ENCODE data around the gene MDM1.
A peak's percentile ranks its signal among the peaks of the same experiment; 100 is the strongest.

The MDM1 gene

GRCh38 chr12:68319988-68320623, 12.1 kb downstream of the MDM1 start:
- peak; percentile 67 for DNase-seq (ENCODE audit: low spot score)

DNA sequence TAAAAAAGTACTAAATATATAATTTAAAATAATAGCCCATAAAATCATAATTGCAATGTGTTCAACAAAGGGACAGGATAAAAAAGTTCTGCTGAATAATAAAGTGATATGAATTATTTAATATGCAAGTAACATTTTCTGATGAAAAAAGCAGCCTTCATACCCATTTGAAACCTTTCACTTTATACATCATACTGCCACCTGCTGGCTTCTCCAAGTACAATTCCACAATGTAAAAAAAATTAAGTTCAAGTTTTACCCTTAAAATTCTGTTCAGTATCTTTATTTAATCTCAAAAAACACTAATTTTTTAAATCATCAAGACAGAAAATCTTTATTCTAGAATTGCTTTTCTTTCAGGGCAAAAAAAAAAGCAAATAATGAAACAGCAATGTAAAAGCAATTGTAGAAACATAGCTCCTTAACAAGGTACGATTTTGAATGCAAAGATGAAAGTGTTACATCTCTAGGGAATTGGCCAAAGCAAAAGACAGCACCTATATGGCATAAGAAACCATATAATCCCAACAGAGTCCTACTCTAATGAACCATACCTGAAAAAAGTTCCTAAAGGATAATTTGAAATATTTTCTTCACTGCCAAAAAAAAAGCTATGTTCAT, 15.0 kb downstream of the MDM1 start:
- peak; percentile 47 for DNase-seq (ENCODE audit: low spot score)

DNA sequence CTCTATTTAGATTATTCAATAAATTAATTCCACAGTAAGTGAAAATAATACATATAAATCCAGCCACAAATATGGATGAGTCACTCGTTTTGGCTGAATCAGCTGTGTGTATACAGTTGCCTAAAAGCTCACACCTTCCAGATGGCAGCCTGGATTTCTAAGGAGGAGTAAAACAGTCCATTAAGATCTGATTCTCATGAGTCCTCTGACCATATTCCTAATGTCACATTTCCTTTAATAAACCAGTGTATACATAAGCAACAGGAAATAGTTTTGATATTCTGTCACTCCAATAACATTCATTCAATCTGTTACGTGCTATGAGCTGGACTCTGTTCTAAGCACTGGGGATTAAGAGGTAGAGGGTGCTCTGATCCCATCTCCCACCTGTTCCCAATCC, 21.8 kb downstream of the MDM1 start:
- peak; percentile 62 for DNase-seq (ENCODE audit: low spot score)

DNA sequence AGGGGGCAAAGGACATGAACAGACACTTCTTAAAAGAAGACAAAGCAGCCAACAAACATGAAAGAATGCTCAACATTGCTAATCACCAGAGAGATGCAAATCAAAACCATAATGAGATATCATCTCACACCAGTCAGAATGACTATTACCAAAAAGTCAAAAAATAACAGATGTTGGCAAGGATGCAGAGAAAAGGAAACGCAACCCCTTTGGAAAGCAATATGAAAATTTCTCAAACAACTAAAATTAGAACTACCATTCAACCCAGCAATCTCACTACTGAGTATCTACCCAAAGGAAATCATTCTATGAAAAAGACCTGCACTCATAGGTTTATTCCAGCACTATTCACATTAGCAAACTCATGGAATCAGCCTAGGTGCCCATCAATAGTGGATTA, 25.6 kb downstream of the MDM1 start:
- no peak for DNase-seq (ENCODE audit: low spot score)

GRCh38 chr12:68305278-68305677, 26.9 kb downstream of the MDM1 start:
- DNase-seq (ENCODE audit: low spot score), result no peak

DNA sequence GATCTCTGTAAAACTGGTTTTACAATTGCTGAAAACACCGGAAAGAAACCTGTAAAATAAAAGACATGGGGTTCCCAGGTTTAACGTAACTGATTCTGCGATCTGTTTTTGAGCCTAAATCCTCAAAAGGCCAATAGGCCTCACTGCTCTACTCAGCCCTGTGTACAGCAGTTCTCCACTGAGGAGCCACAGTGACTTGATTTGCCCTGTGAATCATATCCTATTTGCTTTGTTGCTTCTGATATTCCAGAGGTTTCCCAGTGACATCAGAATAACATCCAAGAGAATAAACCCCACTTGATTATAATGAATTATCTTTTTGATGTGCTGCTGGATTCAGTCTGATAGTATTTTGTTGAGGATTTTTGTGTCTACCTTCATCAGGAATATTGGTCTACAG, 27.5 kb downstream of the MDM1 start:
- DNase-seq (ENCODE audit: low spot score), result no peak

GRCh38 chr12:68303850-68304249, 28.3 kb downstream of the MDM1 start:
- no peak for DNase-seq (ENCODE audit: low spot score)

GRCh38 chr12:68297929-68298328, 34.2 kb downstream of the MDM1 start:
- DNase-seq (ENCODE audit: low spot score), result no peak

- no peak for DNase-seq (ENCODE audit: low spot score)
These were observed 37.9 kb downstream of the MDM1 start for GRCh38 chr12:68294251-68294650.

GRCh38 chr12:68293347-68293746, 38.8 kb downstream of the MDM1 start:
- no peak for DNase-seq (ENCODE audit: low spot score)

DNA sequence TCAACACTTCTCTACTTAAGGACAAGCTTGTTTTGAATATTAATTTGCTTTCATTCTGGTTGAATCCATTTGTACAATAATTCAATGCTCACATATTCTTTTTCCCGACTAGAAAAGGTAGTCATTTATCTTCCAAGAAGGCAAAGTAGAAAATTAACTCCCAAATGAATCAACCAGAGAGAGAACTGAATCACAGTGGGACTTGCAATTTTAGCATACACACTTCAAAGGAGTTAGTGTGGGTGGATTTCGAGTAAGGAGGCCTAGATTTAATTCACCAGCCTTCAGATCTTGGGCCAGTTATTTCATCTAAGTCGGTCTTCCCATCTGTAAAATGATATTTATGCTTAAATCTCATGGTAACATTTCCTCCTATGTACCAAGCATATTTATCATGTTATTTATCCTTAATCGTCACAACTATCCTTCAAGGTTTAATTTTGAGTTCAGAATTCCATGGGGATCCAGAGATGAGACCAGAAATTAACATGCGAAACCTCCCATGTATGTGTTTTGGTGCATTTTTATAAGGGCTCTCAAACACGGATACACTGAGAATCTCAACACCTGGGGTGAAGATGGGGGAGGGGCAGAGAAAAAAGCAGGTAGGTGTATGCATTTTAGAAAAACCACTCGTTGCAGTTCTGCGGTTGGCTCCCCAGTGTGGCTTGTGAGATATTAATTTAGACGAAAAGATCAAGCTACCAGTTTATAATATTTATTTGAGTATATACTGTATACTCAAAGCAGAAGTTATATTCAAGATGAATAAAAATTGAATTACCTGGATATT, 39.8 kb downstream of the MDM1 start:
- no peak for DNase-seq (ENCODE audit: low spot score)

- DNase-seq (ENCODE audit: low spot score), result no peak
These were observed 40.6 kb downstream of the MDM1 start for GRCh38 chr12:68291396-68292036.

DNA sequence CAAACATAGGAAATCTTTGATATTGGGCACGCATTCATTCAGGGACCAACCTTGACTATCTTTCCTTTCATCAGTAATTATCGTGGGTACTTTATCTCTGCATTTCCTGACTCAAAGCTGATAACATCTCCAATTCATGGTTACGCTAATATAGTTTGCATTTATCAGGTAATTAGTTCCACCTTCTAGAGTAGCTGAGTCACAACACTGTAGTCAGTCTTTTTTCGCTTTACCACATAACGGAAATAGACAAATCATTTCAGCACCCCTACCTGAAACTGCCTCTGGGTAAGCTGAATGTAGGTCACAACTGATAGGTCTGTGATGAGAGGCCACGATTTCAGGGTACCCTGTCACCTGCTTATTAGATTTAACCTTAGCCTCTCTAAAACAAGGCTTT, 42.0 kb downstream of the MDM1 start:
- DNase-seq (ENCODE audit: low spot score), result no peak

- DNase-seq (ENCODE audit: low spot score), result no peak
These were observed 45.1 kb downstream of the MDM1 start for GRCh38 chr12:68287106-68287505.

- no peak for DNase-seq (ENCODE audit: low spot score)
These were observed 45.8 kb downstream of the MDM1 start for GRCh38 chr12:68286396-68286795.

- DNase-seq (ENCODE audit: low spot score), result no peak
These were observed 46.6 kb downstream of the MDM1 start for GRCh38 chr12:68285541-68285940.

GRCh38 chr12:68281322-68282077, 50.7 kb downstream of the MDM1 start:
- no peak for DNase-seq (ENCODE audit: low spot score)

DNA sequence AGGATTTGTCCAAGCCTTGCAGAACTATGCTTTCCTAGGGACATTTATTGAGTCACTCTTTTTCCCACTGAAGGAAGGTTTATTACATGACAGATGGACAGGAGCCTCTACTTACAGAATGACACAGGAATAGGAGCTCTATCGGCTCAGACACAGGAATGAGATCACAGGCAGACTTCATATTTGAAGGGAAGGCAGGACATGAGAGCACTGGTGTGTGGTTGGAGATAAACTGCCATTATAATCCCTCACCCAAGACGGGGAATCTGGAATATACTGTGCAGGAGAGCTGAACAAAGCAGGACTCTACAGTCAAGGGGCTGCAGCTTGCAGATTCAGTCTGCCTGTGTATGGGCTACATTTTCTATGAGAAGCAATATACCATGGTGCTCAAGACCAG, 51.9 kb downstream of the MDM1 start:
- DNase-seq (ENCODE audit: low spot score), result no peak

- no peak for DNase-seq (ENCODE audit: low spot score)
These were observed 52.7 kb downstream of the MDM1 start for GRCh38 chr12:68279227-68280054.

- no peak for DNase-seq (ENCODE audit: low spot score)
These were observed 55.7 kb downstream of the MDM1 start for GRCh38 chr12:68276402-68276930.

GRCh38 chr12:68272732-68273131, 59.4 kb downstream of the MDM1 start:
- DNase-seq (ENCODE audit: low spot score), result no peak

Data from GM03348 (cell line).